Measurements from ENCODE around the gene VWC2.
"Not testable (repeated sequence)": the region's sequence is repeated elsewhere in the genome, so short reads cannot be mapped to it uniquely, and the experiment has no call there.

VWC2 gene

GRCh38 chr7:49787980-49788379 lies 14.5 kb downstream of the VWC2 start:
- no peak for DNase-seq

- no peak for DNase-seq
Observed at GRCh38 chr7:49788455-49789059, 15.1 kb downstream of the VWC2 start.

- DNase-seq = no peak
Observed at GRCh38 chr7:49789736-49790135, 16.3 kb downstream of the VWC2 start.

- no peak for DNase-seq
Observed at GRCh38 chr7:49790209-49790608, 16.8 kb downstream of the VWC2 start.

- DNase-seq = peak; percentile 36
Observed at GRCh38 chr7:49791088-49791741, 17.8 kb downstream of the VWC2 start.

GRCh38 chr7:49797987-49798660 lies 24.7 kb downstream of the VWC2 start:
- DNase-seq = no peak

- no peak for DNase-seq
Observed at GRCh38 chr7:49800031-49800430, 26.6 kb downstream of the VWC2 start.

- DNase-seq = no peak
Observed at GRCh38 chr7:49802600-49802999, 29.2 kb downstream of the VWC2 start.

GRCh38 chr7:49803812-49804211 lies 30.4 kb downstream of the VWC2 start:
- DNase-seq = no peak

GRCh38 chr7:49805371-49806007 lies 32.1 kb downstream of the VWC2 start:
- DNase-seq = no peak

GRCh38 chr7:49812534-49812933 lies 39.1 kb downstream of the VWC2 start:
- DNase-seq = no peak

GRCh38 chr7:49817279-49817678 lies 43.8 kb downstream of the VWC2 start:
- no peak for DNase-seq

- no peak for DNase-seq
Observed at GRCh38 chr7:49821181-49821580, 47.7 kb downstream of the VWC2 start.

GRCh38 chr7:49822856-49823255 lies 49.4 kb downstream of the VWC2 start:
- no peak for DNase-seq

- DNase-seq = no peak
Observed at GRCh38 chr7:49823566-49823965, 50.1 kb downstream of the VWC2 start.

GRCh38 chr7:49839863-49840645 lies 66.6 kb downstream of the VWC2 start:
- no peak for DNase-seq

- DNase-seq = no peak
Observed at GRCh38 chr7:49840751-49841405, 67.4 kb downstream of the VWC2 start.

GRCh38 chr7:49845626-49846025 lies 72.2 kb downstream of the VWC2 start:
- DNase-seq = no peak

- no peak for DNase-seq
Observed at GRCh38 chr7:49848211-49848841, 74.9 kb downstream of the VWC2 start.

- DNase-seq = no peak
Observed at GRCh38 chr7:49850921-49851613, 77.6 kb downstream of the VWC2 start.

- not testable (repeated sequence) for DNase-seq
Observed at GRCh38 chr7:49851614-49851934, 78.1 kb downstream of the VWC2 start.

Data from hematopoietic multipotent progenitor cell treated with erythropoietin and hydrocortisone succinate and interleukin-3 and kit ligand, for 8 days (in vitro differentiated cells).